Measurements from ENCODE around the gene SMAD7. TPM values are rescaled to one million over a fixed set of nuclear protein-coding genes. Genes with fewer than 3 reads are reported as not detected.

The SMAD7 gene
- total and polyA plus RNA-seq, 2 experiments from 2014 or later: 11.8 to 29.8 TPM

DNA sequence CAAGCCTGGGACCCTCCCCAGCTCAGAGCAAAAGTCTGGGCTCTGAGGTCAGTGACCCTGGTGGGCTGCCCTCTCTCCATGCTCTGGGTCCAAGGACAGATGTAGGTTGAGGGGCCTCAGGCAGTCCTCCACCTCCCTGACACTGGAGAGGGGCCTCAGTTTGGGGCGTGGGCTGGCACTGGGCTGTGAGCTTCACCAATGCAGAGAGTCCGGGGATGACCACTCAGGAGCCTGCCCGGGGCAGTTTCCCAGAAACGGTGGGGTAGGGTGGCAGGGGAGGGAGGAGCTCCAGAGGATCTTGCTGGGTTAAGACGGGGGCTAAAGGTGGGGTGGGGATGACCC lies 40.5 kb upstream of the SMAD7 start:
- Histone ChIP-seq H3K9me2 (ENCODE audit: insufficient read depth) (no peaks in the 10 kb centered on the region), H3K27ac (ENCODE audit: low read depth) (no peak overlapping the region), H3K4me2 (no peak overlapping the region), H3K27me3 (ENCODE audit: insufficient read depth) (no peaks in the 10 kb centered on the region), H3F3A (replicated peaks; ENCODE audit: low read depth) (no peaks in the 10 kb centered on the region), H2AFZ (no peak overlapping the region), H3K79me2 (replicated peaks; ENCODE audit: insufficient read depth) (no peaks in the 10 kb centered on the region), H3K4me1 (ENCODE audit: insufficient read depth) (no peaks in the 10 kb centered on the region), H4K20me1 (replicated peaks; ENCODE audit: insufficient read depth) (no peaks in the 10 kb centered on the region), H3K36me3 (ENCODE audit: insufficient read depth) (no peaks in the 10 kb centered on the region), H3K4me3 (no peak overlapping the region)
- H3K4me1 Mint-ChIP-seq: peaks cover 12% of the 10 kb centered on the region
- no peak for ATAC-seq
- no peak overlapping the region for H3K27ac Mint-ChIP-seq
- peaks cover 7% of the 10 kb centered on the region for H3K27me3 Mint-ChIP-seq (ENCODE audit: insufficient read depth, low read depth, poor library complexity)
- peaks cover 4% of the 10 kb centered on the region; the same call in 2 of the 3 replicates for H3K9me3 Mint-ChIP-seq
- DNase-seq (ENCODE audit: low spot score): no peak
- no peak for TF ChIP-seq EZH2 (IDR thresholded peaks at IDR 0.05; ENCODE audit: low read depth, unreplicated experiment)
- no peak overlapping the region for H3K4me3 Mint-ChIP-seq
- no peaks in the 10 kb centered on the region for H3K36me3 Mint-ChIP-seq (ENCODE audit: low read depth)

DNA sequence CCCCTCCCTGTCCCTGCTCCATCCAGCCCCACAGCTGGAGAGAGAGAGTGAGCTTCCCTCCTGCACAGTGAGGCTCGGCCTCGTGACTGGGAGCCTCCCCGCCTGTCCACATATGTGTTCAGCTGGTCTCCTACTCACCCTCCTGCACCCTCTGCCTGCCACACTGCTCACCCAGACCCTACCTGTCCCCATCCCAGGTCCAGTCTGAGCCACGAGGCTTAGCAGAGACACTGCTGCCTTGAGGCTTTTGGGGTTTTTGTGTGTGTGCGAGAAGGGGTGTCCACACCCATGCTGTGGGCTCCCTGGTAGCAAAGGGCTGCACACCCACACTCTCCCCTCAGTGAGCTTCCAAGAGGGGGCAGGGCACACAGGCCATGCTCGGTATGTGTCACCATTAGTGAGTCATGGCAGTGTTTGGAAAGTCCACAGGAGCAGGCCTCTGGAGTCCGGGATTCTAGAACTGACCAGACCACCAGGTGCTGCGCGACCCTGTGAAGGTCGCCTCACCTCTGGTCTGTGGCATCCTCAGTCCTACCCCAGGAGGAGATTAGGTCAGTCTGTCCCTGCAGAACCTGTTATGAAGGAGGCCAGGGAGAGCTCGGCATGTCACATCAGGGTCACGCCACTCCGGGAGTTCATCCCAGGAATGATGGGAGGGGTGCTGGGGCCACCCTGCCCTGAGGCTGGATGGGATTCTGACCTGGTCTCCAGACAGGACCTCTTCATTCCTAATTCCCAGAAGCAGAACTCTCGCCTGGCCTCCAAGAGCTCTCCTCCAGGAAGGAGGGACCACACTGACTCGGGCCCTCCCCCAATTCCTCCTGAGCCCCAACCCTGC lies 39.9 kb upstream of the SMAD7 start:
- H3K4me3 Mint-ChIP-seq: no peak overlapping the region
- Histone ChIP-seq H3F3A (replicated peaks; ENCODE audit: low read depth) (no peaks in the 10 kb centered on the region), H3K79me2 (replicated peaks; ENCODE audit: insufficient read depth) (no peaks in the 10 kb centered on the region), H4K20me1 (replicated peaks; ENCODE audit: insufficient read depth) (no peaks in the 10 kb centered on the region), H3K27me3 (ENCODE audit: insufficient read depth) (no peaks in the 10 kb centered on the region), H3K4me1 (ENCODE audit: insufficient read depth) (no peaks in the 10 kb centered on the region), H2AFZ (no peak overlapping the region), H3K27ac (ENCODE audit: low read depth) (no peak overlapping the region), H3K36me3 (ENCODE audit: insufficient read depth) (no peaks in the 10 kb centered on the region), H3K4me3 (no peak overlapping the region), H3K9me2 (ENCODE audit: insufficient read depth) (no peaks in the 10 kb centered on the region), H3K4me2 (no peak overlapping the region)
- TF ChIP-seq, protein P1, sequence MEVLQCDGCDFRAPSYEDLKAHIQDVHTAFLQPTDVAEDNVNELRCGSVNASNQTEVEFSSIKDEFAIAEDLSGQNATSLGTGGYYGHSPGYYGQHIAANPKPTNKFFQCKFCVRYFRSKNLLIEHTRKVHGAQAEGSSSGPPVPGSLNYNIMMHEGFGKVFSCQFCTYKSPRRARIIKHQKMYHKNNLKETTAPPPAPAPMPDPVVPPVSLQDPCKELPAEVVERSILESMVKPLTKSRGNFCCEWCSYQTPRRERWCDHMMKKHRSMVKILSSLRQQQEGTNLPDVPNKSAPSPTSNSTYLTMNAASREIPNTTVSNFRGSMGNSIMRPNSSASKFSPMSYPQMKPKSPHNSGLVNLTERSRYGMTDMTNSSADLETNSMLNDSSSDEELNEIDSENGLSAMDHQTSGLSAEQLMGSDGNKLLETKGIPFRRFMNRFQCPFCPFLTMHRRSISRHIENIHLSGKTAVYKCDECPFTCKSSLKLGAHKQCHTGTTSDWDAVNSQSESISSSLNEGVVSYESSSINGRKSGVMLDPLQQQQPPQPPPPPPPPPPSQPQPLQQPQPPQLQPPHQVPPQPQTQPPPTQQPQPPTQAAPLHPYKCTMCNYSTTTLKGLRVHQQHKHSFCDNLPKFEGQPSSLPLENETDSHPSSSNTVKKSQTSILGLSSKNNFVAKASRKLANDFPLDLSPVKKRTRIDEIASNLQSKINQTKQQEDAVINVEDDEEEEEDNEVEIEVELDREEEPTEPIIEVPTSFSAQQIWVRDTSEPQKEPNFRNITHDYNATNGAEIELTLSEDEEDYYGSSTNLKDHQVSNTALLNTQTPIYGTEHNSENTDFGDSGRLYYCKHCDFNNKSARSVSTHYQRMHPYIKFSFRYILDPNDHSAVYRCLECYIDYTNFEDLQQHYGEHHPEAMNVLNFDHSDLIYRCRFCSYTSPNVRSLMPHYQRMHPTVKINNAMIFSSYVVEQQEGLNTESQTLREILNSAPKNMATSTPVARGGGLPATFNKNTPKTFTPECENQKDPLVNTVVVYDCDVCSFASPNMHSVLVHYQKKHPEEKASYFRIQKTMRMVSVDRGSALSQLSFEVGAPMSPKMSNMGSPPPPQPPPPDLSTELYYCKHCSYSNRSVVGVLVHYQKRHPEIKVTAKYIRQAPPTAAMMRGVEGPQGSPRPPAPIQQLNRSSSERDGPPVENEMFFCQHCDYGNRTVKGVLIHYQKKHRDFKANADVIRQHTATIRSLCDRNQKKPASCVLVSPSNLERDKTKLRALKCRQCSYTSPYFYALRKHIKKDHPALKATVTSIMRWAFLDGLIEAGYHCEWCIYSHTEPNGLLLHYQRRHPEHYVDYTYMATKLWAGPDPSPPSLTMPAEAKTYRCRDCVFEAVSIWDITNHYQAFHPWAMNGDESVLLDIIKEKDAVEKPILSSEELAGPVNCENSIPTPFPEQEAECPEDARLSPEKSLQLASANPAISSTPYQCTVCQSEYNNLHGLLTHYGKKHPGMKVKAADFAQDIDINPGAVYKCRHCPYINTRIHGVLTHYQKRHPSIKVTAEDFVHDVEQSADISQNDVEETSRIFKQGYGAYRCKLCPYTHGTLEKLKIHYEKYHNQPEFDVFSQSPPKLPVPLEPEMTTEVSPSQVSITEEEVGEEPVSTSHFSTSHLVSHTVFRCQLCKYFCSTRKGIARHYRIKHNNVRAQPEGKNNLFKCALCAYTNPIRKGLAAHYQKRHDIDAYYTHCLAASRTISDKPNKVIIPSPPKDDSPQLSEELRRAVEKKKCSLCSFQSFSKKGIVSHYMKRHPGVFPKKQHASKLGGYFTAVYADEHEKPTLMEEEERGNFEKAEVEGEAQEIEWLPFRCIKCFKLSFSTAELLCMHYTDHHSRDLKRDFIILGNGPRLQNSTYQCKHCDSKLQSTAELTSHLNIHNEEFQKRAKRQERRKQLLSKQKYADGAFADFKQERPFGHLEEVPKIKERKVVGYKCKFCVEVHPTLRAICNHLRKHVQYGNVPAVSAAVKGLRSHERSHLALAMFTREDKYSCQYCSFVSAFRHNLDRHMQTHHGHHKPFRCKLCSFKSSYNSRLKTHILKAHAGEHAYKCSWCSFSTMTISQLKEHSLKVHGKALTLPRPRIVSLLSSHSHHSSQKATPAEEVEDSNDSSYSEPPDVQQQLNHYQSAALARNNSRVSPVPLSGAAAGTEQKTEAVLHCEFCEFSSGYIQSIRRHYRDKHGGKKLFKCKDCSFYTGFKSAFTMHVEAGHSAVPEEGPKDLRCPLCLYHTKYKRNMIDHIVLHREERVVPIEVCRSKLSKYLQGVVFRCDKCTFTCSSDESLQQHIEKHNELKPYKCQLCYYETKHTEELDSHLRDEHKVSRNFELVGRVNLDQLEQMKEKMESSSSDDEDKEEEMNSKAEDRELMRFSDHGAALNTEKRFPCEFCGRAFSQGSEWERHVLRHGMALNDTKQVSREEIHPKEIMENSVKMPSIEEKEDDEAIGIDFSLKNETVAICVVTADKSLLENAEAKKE (CRISPR knock-in tag; IDR thresholded peaks at IDR 0.05): no peak
- TF ChIP-seq, protein P2, sequence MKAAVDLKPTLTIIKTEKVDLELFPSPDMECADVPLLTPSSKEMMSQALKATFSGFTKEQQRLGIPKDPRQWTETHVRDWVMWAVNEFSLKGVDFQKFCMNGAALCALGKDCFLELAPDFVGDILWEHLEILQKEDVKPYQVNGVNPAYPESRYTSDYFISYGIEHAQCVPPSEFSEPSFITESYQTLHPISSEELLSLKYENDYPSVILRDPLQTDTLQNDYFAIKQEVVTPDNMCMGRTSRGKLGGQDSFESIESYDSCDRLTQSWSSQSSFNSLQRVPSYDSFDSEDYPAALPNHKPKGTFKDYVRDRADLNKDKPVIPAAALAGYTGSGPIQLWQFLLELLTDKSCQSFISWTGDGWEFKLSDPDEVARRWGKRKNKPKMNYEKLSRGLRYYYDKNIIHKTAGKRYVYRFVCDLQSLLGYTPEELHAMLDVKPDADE (IDR thresholded peaks at IDR 0.05): no peak
- TF ChIP-seq JUNB (IDR thresholded peaks at IDR 0.05; ENCODE audit: unreplicated experiment) (no peak), EZH2 (IDR thresholded peaks at IDR 0.05; ENCODE audit: low read depth, unreplicated experiment) (no peak), CREB1 (CRISPR knock-in tag; IDR thresholded peaks at IDR 0.05; ENCODE audit: low read depth) (no peak), POLR2AphosphoS5 (IDR thresholded peaks at IDR 0.05; ENCODE audit: low read depth) (no peak), NANOG (IDR thresholded peaks at IDR 0.05; ENCODE audit: borderline replicate concordance) (no peak), ZNF114 (CRISPR knock-in tag; IDR thresholded peaks at IDR 0.05) (no peak)
- TF ChIP-seq, protein P3, sequence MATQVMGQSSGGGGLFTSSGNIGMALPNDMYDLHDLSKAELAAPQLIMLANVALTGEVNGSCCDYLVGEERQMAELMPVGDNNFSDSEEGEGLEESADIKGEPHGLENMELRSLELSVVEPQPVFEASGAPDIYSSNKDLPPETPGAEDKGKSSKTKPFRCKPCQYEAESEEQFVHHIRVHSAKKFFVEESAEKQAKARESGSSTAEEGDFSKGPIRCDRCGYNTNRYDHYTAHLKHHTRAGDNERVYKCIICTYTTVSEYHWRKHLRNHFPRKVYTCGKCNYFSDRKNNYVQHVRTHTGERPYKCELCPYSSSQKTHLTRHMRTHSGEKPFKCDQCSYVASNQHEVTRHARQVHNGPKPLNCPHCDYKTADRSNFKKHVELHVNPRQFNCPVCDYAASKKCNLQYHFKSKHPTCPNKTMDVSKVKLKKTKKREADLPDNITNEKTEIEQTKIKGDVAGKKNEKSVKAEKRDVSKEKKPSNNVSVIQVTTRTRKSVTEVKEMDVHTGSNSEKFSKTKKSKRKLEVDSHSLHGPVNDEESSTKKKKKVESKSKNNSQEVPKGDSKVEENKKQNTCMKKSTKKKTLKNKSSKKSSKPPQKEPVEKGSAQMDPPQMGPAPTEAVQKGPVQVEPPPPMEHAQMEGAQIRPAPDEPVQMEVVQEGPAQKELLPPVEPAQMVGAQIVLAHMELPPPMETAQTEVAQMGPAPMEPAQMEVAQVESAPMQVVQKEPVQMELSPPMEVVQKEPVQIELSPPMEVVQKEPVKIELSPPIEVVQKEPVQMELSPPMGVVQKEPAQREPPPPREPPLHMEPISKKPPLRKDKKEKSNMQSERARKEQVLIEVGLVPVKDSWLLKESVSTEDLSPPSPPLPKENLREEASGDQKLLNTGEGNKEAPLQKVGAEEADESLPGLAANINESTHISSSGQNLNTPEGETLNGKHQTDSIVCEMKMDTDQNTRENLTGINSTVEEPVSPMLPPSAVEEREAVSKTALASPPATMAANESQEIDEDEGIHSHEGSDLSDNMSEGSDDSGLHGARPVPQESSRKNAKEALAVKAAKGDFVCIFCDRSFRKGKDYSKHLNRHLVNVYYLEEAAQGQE (IDR thresholded peaks at IDR 0.05; ENCODE audit: unreplicated experiment): no peak
- no peak overlapping the region for H3K27ac Mint-ChIP-seq
- peaks cover 9% of the 10 kb centered on the region for H3K27me3 Mint-ChIP-seq (ENCODE audit: insufficient read depth, low read depth, poor library complexity)
- no peaks in the 10 kb centered on the region for H3K36me3 Mint-ChIP-seq (ENCODE audit: low read depth)
- H3K9me3 Mint-ChIP-seq: peaks cover 4% of the 10 kb centered on the region; the same call in 2 of the 3 replicates
- DNase-seq (ENCODE audit: low spot score) (no peak), ATAC-seq (no peak)
- peaks cover 12% of the 10 kb centered on the region for H3K4me1 Mint-ChIP-seq
